Ramos (cell line): ENCODE results near the gene MDGA2.

Experiments used
- in situ Hi-C: fragments of 300-500 bp; cut with MboI; formaldehyde crosslinking; loops from one replicate; pipeline ENCODE4 v1.14.3; 2022; ENCODE audit warnings: low sequenced_read_pairs; ENCODE audit not compliant: unreplicated experiment

Gene MDGA2

DNA sequence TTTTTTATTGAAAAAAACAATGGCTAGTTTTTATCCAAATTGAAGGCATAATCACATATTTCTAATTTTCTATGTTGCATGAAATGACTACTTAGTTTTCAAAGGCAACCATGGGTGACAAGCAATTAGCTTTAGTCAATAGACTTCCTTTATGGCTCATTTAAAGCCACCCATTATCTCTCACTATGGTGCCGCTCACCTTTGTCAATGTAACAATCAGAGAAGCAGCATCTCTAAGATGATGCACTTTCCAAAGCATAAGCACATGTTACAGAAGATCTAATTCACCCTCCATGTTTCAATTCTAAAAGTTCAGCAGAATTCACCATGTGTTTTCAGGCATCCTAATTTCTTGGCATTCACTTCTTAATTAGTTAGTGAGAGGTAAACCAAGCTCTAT is 857.3 kb downstream of the MDGA2 start:
- in situ Hi-C loops = no loop called here

DNA sequence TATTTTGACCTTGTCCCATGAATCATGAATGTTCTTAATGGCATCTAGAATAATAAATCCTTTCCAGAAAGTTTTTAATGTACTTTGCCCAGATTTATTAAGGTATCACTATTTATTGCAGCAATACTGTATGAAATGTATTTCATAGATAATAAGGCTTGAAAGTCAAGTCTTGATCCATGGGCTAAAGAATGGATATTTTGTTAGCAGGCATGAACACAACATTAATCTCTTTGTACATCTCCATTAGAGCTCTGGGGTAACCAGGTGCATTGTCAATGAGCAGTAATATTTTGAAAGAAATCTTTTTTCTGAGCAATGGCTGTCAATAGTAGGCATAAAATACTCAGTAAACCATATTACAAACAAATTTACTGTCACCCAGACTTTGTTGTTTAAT is 882.3 kb downstream of the MDGA2 start:
- in situ Hi-C loops = no loop called here
